ENCODE measurements around the gene ERBB2. TPM values are rescaled to one million over a fixed set of nuclear protein-coding genes. Genes with fewer than 3 reads are reported as not detected.

Gene ERBB2
- total and polyA plus RNA-seq, 2 of the 4 experiments (the other 2 are of a cell fraction) = 28.7 to 33.3 TPM

DNA sequence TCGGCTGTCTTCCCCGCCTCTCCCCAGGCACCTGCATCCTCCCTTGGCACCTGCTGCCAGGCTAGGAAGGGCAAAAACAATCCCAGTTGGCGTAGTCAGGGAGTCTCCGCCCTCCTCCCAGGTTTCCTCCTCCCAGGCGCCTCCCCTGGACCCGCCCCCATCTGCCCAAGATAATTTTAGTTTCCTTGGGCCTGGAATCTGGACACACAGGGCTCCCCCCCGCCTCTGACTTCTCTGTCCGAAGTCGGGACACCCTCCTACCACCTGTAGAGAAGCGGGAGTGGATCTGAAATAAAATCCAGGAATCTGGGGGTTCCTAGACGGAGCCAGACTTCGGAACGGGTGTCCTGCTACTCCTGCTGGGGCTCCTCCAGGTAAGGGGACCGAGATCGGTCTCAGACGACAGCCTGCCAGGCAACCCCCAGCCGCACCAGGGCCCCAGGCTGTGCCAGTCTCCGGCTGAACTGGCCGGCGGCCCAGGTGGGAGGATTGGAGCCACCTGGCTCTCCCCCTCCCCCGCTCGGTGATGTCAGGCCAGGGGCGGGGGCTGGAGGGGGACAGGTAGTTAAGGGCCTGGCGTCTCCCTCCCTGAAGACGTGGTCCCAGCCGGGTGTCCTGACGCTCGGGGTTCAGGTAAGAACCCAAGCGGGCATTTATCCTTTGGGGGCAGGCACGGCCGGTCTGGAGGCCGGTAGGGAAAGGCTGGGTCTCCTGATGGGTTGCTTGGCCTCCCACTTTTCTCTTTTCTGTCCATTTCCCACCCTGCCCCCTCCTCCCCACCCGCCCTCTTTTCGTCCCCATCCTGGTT is 38.1 kb downstream of the ERBB2 start, which contains the start of gene GRB7:
TSS of gene GRB7 (plus strand) at position 179 of the 808 bp plus-strand sequence. CDS start 4,364 bp downstream, outside the sequence.
- no peak within 1 kb of the TSS for H4K91ac ChIP-seq (ENCODE audit: insufficient read depth, low read depth, low read length)
- no peak within 1 kb of the TSS for H2BK15ac ChIP-seq (ENCODE audit: low read depth, low read length)
- H3K23ac ChIP-seq (ENCODE audit: low read depth, low read length) = no peak within 1 kb of the TSS
- no peak within 1 kb of the TSS for H4K5ac ChIP-seq (ENCODE audit: low read depth, low read length)
- H2BK5ac ChIP-seq (ENCODE audit: low read depth, low read length, poor library complexity, severe bottlenecking) = no peak within 1 kb of the TSS
- DNase-seq (no peak), ATAC-seq (ENCODE audit: low read depth) (no peak)
- H4K20me1 ChIP-seq (ENCODE audit: insufficient read depth, low read length) = no peaks in the 10 kb centered on the region
- no CpG with 5 or more reads among the region's 34 CpGs for WGBS, 2 experiments (ENCODE audit: extremely low coverage in 2 of 2, insufficient read length in 1 of 2)
- H3K79me1 ChIP-seq (ENCODE audit: low read depth in 1 of 2, low read length in 2 of 2) = no peaks in the 10 kb centered on the region
- BruUV-seq (replicated peaks) = no TSS peak
- peaks cover 35% of the 10 kb centered on the region for H3K27me3 ChIP-seq (ENCODE audit: control insufficient read depth, insufficient read depth, low read length)
- H3K36me3 ChIP-seq (ENCODE audit: control insufficient read depth, insufficient read depth, low read length) = no peaks in the 10 kb centered on the region
- peak within 1 kb of the TSS; percentile 85 for H2AFZ ChIP-seq (replicated peaks; ENCODE audit: low read length, poor library complexity)
- H2AK5ac ChIP-seq (ENCODE audit: low read depth, low read length) = no peak within 1 kb of the TSS
- H4K8ac ChIP-seq (ENCODE audit: low read depth in 2 of 2, low read length in 2 of 2) = no peak within 1 kb of the TSS
- no peak within 1 kb of the TSS for H3K27ac ChIP-seq (ENCODE audit: insufficient read depth, low read length)
- intact Hi-C loops (cut with micrococcal nuclease) (no loop called here), in situ Hi-C loops (cut with MboI; ENCODE audit: low sequenced_read_pairs) (no loop called here), dilution Hi-C loops (cut with HindIII; ENCODE audit: low sequenced_read_pairs, unreplicated experiment) (no loop called here)
- no peaks in the 10 kb centered on the region for H3K9me3 ChIP-seq (ENCODE audit: control insufficient read depth, insufficient read depth, low read length)
- H3K9me1 ChIP-seq (ENCODE audit: insufficient read depth, low read length) = 0 out of 2 replicates have a peak, but pooled peaks cover 9% of the 10 kb centered on the region
- peaks cover 16% of the 10 kb centered on the region; the same call in 1 of the 2 replicates for H3K4me1 ChIP-seq (ENCODE audit: control insufficient read depth, insufficient read depth, low read length)
- peak within 1 kb of the TSS; percentile 52 for H2AK9ac ChIP-seq (replicated peaks; ENCODE audit: low read depth, low read length, poor library complexity)
- POLR2A ChIA-PET (ENCODE audit: unreplicated experiment) = no interaction called here
- no peak within 1 kb of the TSS for H3K56ac ChIP-seq (ENCODE audit: extremely low read depth, insufficient read depth, low read length)
- H2BK120ac ChIP-seq (ENCODE audit: low read depth, low read length) = no peak within 1 kb of the TSS
- H3K18ac ChIP-seq (ENCODE audit: low read depth, low read length) = no peak within 1 kb of the TSS
- no peak within 1 kb of the TSS for H3K14ac ChIP-seq (replicated peaks; ENCODE audit: low read depth, low read length)
- no peak within 1 kb of the TSS for H3K4me3 ChIP-seq (ENCODE audit: insufficient read depth, low read depth, low read length)
- peak within 1 kb of the TSS; percentile 2; the same call in 1 of the 2 replicates for H3K4me2 ChIP-seq (ENCODE audit: low read depth, low read length)
- no peak within 1 kb of the TSS for H3K4ac ChIP-seq (ENCODE audit: low read depth, low read length)
- H3K9ac ChIP-seq (ENCODE audit: low read depth, low read length) = no peak within 1 kb of the TSS
- CTCF ChIA-PET = no interaction called here
- H2BK20ac ChIP-seq (ENCODE audit: low read depth, low read length) = no peak within 1 kb of the TSS
- TF ChIP-seq CHD1 (IDR thresholded peaks at IDR 0.05; ENCODE audit: low read depth, low read length) = no peak
- TF ChIP-seq RCOR1 (IDR thresholded peaks at IDR 0.05; ENCODE audit: insufficient replicate concordance, low read length) = no peak
- no peak for TF ChIP-seq BHLHE40 (IDR thresholded peaks at IDR 0.05; ENCODE audit: low read depth, low read length)
- TF ChIP-seq POLR2A (IDR thresholded peaks at IDR 0.05; ENCODE audit: low read depth, low read length) = no peak
- TF ChIP-seq USF2 (IDR thresholded peaks at IDR 0.05; ENCODE audit: low read depth, low read length) = no peak
- no peak for TF ChIP-seq RAD21 (IDR thresholded peaks at IDR 0.05; ENCODE audit: low read length)
- no peak for TF ChIP-seq CEBPB (IDR thresholded peaks at IDR 0.05; ENCODE audit: low read depth, low read length)
- no peak for TF ChIP-seq MXI1 (IDR thresholded peaks at IDR 0.05; ENCODE audit: borderline replicate concordance, low read depth, low read length)
- no peak for TF ChIP-seq SMC3 (IDR thresholded peaks at IDR 0.05; ENCODE audit: low read depth, low read length)
- no peak for TF ChIP-seq MAZ (IDR thresholded peaks at IDR 0.05; ENCODE audit: borderline replicate concordance, low read depth, low read length)
- no peak for TF ChIP-seq MAFK (IDR thresholded peaks at IDR 0.05; ENCODE audit: low read depth, low read length)
- TF ChIP-seq FOS (IDR thresholded peaks at IDR 0.05; ENCODE audit: low read depth, low read length) = no peak
- TF ChIP-seq RFX5 (IDR thresholded peaks at IDR 0.05; ENCODE audit: low read depth, low read length) = no peak
- no peak for TF ChIP-seq ELK1 (IDR thresholded peaks at IDR 0.05; ENCODE audit: borderline replicate concordance, low read depth, low read length)
- TF ChIP-seq, protein P1, sequence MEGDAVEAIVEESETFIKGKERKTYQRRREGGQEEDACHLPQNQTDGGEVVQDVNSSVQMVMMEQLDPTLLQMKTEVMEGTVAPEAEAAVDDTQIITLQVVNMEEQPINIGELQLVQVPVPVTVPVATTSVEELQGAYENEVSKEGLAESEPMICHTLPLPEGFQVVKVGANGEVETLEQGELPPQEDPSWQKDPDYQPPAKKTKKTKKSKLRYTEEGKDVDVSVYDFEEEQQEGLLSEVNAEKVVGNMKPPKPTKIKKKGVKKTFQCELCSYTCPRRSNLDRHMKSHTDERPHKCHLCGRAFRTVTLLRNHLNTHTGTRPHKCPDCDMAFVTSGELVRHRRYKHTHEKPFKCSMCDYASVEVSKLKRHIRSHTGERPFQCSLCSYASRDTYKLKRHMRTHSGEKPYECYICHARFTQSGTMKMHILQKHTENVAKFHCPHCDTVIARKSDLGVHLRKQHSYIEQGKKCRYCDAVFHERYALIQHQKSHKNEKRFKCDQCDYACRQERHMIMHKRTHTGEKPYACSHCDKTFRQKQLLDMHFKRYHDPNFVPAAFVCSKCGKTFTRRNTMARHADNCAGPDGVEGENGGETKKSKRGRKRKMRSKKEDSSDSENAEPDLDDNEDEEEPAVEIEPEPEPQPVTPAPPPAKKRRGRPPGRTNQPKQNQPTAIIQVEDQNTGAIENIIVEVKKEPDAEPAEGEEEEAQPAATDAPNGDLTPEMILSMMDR (conservative IDR thresholded peaks at IDR 0.05; ENCODE audit: low read depth, low read length) = no peak

All from IMR-90 (cell line).